ENCODE results near the gene PIGO. TPM values are rescaled to one million over a fixed set of nuclear protein-coding genes. Genes with fewer than 3 reads are reported as not detected.

The PIGO gene
- total RNA-seq, 2 donors from 2014 or later = 25.6 to 27.9 TPM

DNA sequence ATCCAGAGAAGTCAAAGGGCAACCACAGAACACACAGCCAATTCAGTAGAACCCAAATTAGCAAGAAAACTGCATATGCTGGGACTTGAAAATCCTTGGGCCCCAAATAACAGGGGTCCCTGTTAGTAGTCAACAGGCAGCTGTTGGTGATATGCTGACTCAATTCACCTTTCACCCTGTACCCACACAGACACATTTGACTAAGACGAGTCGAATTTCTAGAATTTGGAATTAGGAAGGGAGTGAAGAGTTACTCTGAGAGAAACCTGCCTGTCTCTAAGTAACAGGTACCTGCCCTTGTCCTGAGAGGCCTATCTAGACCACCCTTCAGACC is 23.1 kb downstream of the PIGO start:
- H3K36me3 Mint-ChIP-seq (ENCODE audit: insufficient read depth in 2 of 2) = peaks cover 4 to 34% of the 10 kb centered on the region in 2 donors
- H3K4me3 Mint-ChIP-seq = peak overlapping the region; percentile 90 to 91
- H3K9me3 Mint-ChIP-seq = no peaks in the 10 kb centered on the region
- DNase-seq (peak in 1 of 2 donors; percentile 28), ATAC-seq (replicated peaks in 1 of 2) (peak in 1 of 2 donors; percentile 23)
- no peaks in the 10 kb centered on the region for H3K27me3 Mint-ChIP-seq (ENCODE audit: low read depth)
- H3K4me1 Mint-ChIP-seq (ENCODE audit: low read depth) = peaks cover 76% of the 10 kb centered on the region
- H3K27ac Mint-ChIP-seq = peak overlapping the region; percentile 97

DNA sequence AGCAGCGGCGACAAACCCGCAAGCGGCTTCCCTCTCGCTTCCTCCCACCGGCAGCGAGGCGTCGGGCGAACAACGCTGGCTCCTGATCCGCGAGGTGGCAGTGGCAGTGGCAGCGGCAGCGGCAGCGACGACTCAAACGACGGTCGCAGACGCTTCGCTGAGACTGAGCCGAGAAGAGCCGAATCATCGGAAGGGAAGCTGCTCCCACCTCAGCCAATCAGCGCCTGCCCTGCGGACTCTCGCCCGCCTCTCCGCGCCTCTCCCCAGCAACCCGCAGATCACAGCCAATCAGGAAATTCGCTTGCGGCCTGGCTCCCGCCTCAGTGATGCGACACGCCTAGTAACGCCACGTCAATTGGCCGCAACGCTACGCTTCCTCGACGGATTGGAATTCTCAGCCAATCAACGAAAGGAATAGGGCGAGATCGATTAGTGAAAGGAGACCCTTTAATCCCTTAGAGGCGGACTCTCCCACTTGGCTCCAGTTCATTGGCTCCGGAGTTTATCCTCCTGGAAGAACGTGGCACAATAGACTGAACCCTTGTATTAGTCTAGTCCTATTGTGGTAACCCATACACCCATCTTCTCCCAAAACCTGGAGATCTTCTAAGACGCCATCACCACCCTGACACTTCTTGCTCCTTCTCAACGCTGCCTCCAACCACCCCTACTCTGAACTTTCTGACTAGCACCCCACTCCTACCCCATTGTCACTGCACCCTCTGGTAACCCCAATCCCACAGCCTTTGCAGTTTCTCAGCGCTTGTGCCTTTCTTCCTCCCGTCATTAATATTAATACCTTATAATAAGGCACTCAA is 23.7 kb downstream of the PIGO start, which contains the start of gene VCP:
TSS of gene VCP (minus strand) at position 165 of the 818 bp plus-strand sequence. CDS start 272 bp downstream, outside the sequence.
- Mint-ChIP-seq H3K36me3 (ENCODE audit: insufficient read depth in 2 of 2) (peaks cover 6 to 39% of the 10 kb centered on the region in 2 donors), H3K4me1 (ENCODE audit: low read depth) (peaks cover 76% of the 10 kb centered on the region), H3K27ac (peak within 1 kb of the TSS; percentile 99), H3K4me3 (peak within 1 kb of the TSS; percentile 90 to 91), H3K9me3 (no peaks in the 10 kb centered on the region), H3K27me3 (ENCODE audit: low read depth) (no peaks in the 10 kb centered on the region)
- ATAC-seq (replicated peaks in 1 of 2) = peak; percentile 87 to 89
- peak; percentile 95 to 98 for DNase-seq

DNA sequence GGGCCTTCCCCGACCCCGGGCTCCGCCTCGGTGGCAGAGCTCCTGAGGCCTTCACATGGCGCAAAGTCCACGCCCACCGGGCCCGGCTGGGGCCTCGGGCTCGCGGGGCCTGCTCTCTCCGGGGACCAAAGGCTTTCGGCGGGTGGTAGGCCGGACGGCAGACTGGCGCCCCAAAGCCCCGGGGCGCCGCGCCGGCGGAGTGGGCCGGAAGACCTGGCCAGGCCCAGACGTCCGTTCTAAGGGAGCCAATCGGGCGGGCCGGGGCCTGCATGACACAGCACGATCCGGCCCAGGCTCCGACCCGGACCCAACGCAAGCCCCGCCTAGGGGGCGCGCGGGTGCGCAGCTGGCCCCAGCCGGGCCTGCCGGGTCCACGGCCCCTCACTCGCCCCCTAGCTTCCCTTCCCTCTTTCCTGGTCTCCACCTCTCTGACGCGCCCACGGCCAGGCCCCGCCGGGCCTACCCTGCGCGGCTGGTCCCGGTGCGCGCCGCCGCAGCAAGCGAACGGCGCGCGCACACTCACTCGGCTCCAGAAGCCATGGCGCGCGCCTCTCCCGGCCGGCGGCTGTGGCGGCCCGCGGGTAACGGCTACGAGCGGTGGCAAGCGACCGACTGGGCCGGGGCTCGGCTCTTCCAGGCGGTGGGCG is 24.5 kb downstream of the PIGO start:
- no peaks in the 10 kb centered on the region for H3K27me3 Mint-ChIP-seq (ENCODE audit: low read depth)
- peaks cover 9 to 43% of the 10 kb centered on the region in 2 donors for H3K36me3 Mint-ChIP-seq (ENCODE audit: insufficient read depth in 2 of 2)
- ATAC-seq (replicated peaks in 1 of 2) = peak; percentile 74 to 77
- peak overlapping the region; percentile 99 for H3K27ac Mint-ChIP-seq
- H3K9me3 Mint-ChIP-seq = no peaks in the 10 kb centered on the region
- peak overlapping the region; percentile 90 to 91 for H3K4me3 Mint-ChIP-seq
- H3K4me1 Mint-ChIP-seq (ENCODE audit: low read depth) = peaks cover 76% of the 10 kb centered on the region
- peak; percentile 87 for DNase-seq

DNA sequence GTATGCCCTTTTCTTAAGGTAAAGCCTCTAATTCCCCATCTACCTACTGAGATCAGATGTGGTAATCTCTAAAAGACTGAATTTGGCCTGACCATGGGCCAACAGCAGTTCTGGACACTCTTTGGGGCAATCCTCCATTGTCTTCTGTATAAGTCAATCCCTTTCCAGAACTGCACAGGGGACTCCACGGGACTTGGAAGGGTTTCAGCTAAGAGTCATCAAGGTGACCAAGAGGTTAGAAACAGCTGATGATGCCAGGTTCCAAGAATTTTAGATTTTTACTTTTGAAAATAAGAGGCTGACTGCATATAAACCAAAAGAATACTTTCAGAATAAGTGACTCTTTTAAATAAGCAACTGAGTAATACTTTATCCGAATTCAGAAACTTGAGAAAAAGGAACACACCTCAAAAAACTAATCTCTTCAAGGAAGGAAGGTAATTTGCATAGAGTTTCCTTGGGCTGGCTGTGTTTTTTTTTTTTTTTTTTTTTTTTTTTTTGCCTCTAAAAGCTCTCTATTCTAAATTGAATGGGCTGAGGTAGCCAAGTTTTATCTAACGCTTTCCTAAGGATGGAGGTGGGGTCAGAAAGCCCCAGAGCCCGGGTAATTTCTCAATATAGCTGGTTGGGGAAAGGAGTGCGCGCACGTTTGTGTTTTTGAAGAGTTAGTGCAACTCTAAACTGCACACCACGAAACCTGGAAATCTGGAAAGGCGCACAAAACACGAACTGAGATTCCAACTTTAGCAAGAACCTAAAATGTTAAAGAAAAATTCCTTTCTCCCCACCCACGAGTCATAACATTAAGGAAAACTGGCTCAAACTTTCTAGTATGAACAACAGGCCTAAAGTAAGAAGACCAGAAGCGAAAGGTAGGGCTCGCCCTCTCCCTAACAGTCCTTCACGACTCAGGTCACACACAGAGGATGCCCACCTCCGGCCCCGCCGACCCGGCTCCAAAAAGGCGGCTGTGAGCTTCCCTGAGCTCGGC is 25.3 kb downstream of the PIGO start:
- H3K4me3 Mint-ChIP-seq = peak overlapping the region; percentile 90 to 91
- H3K4me1 Mint-ChIP-seq (ENCODE audit: low read depth) = peaks cover 77% of the 10 kb centered on the region
- no peaks in the 10 kb centered on the region for H3K9me3 Mint-ChIP-seq
- ATAC-seq (replicated peaks in 1 of 2) (no peak), DNase-seq (peak; percentile 10 to 13)
- peaks cover 13 to 47% of the 10 kb centered on the region in 2 donors for H3K36me3 Mint-ChIP-seq (ENCODE audit: insufficient read depth in 2 of 2)
- H3K27ac Mint-ChIP-seq = peak overlapping the region; percentile 99
- no peaks in the 10 kb centered on the region for H3K27me3 Mint-ChIP-seq (ENCODE audit: low read depth)

DNA sequence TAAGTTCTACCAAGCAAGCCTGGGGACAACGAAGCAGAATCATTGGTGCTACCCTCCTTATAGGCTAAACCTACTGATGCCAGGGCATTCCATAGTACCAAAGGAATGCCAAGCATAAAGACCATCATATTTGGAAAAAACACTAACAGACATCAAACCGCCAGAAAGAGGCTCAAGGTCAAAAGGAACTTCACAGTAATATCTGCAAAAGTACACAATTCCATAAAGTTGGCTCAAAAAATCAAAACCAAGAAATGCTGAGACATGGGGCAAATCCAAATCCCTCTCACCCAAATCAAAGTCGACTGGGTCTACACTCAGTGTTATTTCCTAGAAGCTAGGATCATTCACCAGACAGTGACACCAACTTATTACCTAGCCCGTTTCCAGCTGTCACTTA is 27.4 kb downstream of the PIGO start:
- Mint-ChIP-seq H3K9me3 (no peaks in the 10 kb centered on the region), H3K36me3 (ENCODE audit: insufficient read depth in 2 of 2) (peaks cover 23 to 48% of the 10 kb centered on the region in 2 donors), H3K4me3 (peak overlapping the region; percentile 36 to 90), H3K27me3 (ENCODE audit: low read depth) (no peaks in the 10 kb centered on the region), H3K4me1 (ENCODE audit: low read depth) (peaks cover 65% of the 10 kb centered on the region), H3K27ac (peak overlapping the region; percentile 43)
- no peak for DNase-seq
- ATAC-seq (replicated peaks in 1 of 2) = no peak

DNA sequence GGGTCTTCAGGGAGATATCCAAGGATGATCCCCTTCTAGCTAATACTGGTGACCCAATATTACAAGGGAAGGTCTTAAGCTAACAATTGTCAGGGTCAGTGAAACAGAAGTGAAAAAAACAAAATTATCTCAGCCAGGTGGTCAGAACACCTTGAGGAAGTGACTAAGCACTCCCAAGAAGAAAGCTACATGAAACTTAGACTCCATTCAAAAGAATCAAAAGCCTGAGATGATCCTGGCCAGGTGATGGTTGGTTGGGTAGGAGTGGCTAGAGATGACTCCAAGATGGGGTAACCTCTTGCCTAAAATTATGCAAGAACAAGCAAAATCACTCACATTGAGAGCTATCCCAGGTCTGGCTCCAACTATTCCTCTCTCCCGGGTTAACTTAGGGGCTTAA is 29.3 kb downstream of the PIGO start:
- Mint-ChIP-seq H3K4me3 (no peak overlapping the region), H3K36me3 (ENCODE audit: insufficient read depth in 2 of 2) (peaks cover 26 to 54% of the 10 kb centered on the region in 2 donors), H3K27me3 (ENCODE audit: low read depth) (no peaks in the 10 kb centered on the region), H3K27ac (peak overlapping the region; percentile 60), H3K9me3 (no peaks in the 10 kb centered on the region), H3K4me1 (ENCODE audit: low read depth) (peaks cover 50% of the 10 kb centered on the region)
- ATAC-seq (replicated peaks in 1 of 2) (no peak), DNase-seq (no peak)

DNA sequence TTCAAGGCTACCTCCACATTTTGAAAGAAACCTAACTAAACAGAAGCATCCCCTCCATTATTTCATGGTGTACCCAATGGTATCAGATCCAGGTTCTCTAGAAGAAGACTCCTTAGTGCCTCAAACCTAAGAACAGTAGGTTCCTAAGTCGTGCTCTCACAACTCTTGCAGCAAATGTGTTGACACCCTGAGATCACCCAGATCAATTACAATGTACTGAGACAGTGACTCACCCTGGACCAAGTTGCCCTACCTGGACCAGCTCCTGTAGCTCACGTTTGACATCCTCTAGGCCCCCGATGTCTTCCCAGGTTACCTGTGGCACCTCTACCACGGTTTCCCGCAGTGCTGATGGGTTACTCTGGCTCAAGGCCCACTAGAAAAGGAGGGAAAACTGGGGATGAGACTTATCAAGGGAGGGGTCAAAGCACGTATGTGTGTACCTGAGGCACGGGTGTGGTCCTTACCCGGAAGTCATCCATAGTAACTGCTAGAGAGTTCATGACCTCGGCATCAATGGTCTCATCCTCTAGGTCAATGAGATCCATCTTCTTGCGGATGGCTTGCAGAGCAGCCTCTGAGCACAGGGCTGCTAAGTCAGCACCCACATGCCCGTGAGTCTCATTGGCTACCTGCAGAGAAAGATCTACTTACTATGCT is 35.7 kb downstream of the PIGO start:
- Mint-ChIP-seq H3K4me1 (ENCODE audit: low read depth) (no peaks in the 10 kb centered on the region), H3K27ac (no peak overlapping the region)
- no peak for ATAC-seq (replicated peaks in 1 of 2)

DNA sequence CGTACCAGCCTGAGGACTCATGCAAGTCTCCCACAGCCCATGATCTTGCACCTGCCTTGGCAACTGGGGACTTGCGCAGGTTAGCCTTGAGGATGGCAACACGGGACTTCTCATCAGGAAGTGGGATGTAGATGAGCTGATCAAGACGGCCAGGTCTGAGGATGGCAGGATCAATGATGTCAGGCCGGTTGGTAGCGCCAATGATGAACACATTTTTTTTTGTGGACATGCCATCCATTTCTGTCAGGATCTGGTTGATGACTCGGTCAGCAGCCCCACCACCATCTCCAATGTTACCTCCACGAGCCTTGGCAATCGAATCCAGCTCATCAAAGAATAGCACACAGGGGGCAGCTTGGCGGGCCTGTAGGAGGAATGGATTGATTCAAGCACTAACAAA is 37.0 kb downstream of the PIGO start:
- H3K36me3 Mint-ChIP-seq (ENCODE audit: insufficient read depth in 2 of 2) = peaks cover 30 to 58% of the 10 kb centered on the region in 2 donors
- H3K27me3 Mint-ChIP-seq (ENCODE audit: low read depth) = no peaks in the 10 kb centered on the region
- no peak overlapping the region for H3K27ac Mint-ChIP-seq
- DNase-seq (no peak), ATAC-seq (replicated peaks in 1 of 2) (no peak)
- no peak overlapping the region for H3K4me3 Mint-ChIP-seq
- H3K9me3 Mint-ChIP-seq = no peaks in the 10 kb centered on the region
- H3K4me1 Mint-ChIP-seq (ENCODE audit: low read depth) = no peaks in the 10 kb centered on the region

More for the DNA sequence above, 35.7 kb downstream of the PIGO start:
- Mint-ChIP-seq H3K9me3 (no peaks in the 10 kb centered on the region), H3K27me3 (ENCODE audit: low read depth) (no peaks in the 10 kb centered on the region), H3K36me3 (ENCODE audit: insufficient read depth in 2 of 2) (peaks cover 38 to 63% of the 10 kb centered on the region in 2 donors), H3K4me3 (no peak overlapping the region)
- DNase-seq = no peak

DNA sequence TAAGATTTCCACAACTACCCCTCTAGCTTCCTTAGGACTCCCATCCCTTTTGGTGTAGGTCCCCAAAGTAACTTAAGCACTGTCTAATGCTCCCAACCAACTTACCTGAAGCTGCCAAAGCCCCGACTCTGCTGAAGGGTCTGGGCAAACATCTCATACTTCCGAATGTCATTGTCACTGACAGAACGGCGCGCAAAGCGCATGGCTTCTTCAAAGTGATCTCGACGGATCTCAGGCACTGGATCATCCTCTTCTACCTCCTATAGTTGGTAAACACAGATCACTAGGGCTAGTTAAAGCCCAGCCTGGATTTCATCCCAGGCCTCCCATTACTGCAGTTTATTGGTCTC is 39.1 kb downstream of the PIGO start:
- no peak overlapping the region for H3K4me3 Mint-ChIP-seq
- no peaks in the 10 kb centered on the region for H3K27me3 Mint-ChIP-seq (ENCODE audit: low read depth)
- H3K27ac Mint-ChIP-seq = peak overlapping the region; percentile 47
- DNase-seq (no peak), ATAC-seq (replicated peaks in 1 of 2) (peak in 1 of 2 donors; percentile 10)
- peaks cover 27 to 51% of the 10 kb centered on the region in 2 donors for H3K36me3 Mint-ChIP-seq (ENCODE audit: insufficient read depth in 2 of 2)
- H3K4me1 Mint-ChIP-seq (ENCODE audit: low read depth) = no peaks in the 10 kb centered on the region
- no peaks in the 10 kb centered on the region for H3K9me3 Mint-ChIP-seq

DNA sequence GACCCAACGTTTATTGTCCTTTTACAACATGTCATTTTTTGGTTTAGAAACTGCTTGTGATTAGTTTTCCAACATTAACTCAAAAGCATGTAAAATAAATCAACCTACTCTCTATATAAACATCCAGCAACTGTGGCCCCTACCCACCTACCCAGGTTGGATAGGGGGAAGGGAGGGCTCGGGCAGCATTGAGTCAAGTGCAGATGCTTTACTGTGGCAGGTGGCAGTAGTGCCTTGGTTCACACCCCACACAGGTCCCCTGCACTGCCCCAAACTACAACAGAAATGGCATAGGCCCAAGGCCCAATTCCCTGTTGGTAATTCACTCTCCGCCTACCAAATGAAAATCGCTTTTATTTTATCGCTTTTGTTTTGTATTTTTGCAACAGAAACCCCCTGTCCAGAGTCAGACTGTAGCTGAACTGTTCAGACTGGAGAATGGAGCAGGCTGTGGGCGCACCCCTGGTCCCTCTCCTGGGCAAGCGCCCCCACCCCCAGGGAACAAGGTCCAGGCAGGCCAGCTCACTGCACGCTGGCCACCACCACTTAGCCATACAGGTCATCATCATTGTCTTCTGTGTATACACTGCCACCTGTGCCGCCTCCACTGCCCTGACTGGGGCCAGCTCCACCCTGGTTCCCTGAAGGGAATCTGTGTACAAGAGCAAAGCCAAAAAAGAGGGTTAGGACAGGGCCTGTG is 39.7 kb downstream of the PIGO start:
- ATAC-seq (replicated peaks in 1 of 2) (peak; percentile 21 to 26), DNase-seq (no peak)
- Mint-ChIP-seq H3K36me3 (ENCODE audit: insufficient read depth in 2 of 2) (peaks cover 27 to 47% of the 10 kb centered on the region in 2 donors), H3K9me3 (no peaks in the 10 kb centered on the region), H3K27me3 (ENCODE audit: low read depth) (no peaks in the 10 kb centered on the region), H3K27ac (peak overlapping the region; percentile 47), H3K4me3 (no peak overlapping the region), H3K4me1 (ENCODE audit: low read depth) (no peaks in the 10 kb centered on the region)

DNA sequence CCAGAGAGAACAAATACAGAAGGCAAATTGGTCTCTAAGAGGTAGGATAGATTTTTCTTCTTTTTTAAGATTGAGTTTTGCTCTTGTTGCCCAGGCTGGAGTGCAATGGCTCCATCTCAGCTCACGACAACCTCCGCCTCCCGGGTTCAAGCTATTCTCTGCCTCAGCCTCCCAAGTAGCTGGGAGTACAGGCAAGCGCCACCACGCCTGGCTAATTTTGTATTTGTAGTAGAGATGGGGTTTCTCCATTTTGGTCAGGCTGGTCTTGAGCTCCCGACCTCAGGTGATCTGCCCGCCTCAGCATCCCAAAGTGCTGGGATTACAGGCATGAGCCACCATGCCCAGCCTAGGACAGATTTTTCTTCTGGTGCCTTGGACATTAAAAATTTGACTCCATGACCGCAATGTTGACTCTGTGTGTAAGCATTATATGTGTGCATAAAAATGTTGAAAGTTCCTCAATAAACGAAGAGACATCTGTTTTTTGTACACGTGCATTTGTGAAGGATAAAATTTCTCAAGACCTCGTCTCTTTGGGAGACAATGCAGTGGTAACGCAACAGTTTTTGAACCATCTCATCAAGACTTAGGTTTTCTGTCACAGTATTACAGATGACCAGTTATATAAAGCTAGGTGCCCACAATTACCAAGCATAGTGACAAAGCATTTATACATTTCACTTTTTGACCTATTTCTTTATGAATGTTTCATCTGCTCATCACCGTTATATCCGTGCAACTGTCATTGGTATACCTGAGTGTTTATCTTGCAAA is 41.3 kb downstream of the PIGO start:
- no peak for DNase-seq
- Mint-ChIP-seq H3K27me3 (ENCODE audit: low read depth) (no peaks in the 10 kb centered on the region), H3K4me3 (no peak overlapping the region), H3K4me1 (ENCODE audit: low read depth) (peaks cover 5% of the 10 kb centered on the region), H3K27ac (peak overlapping the region; percentile 29), H3K9me3 (no peaks in the 10 kb centered on the region), H3K36me3 (ENCODE audit: insufficient read depth in 2 of 2) (peaks cover 22 to 42% of the 10 kb centered on the region in 2 donors)
- ATAC-seq (replicated peaks in 1 of 2) = no peak
